B cell (primary cell): Measurements from ENCODE around the gene MTERF2. TPM values are rescaled to one million over a fixed set of nuclear protein-coding genes. Genes with fewer than 3 reads are reported as not detected.

Experiments
- ATAC-seq: fragments of 200-7000 bp; cut with Tn5 transposase; one replicate; pipeline ENCODE4 v1.10.0; 2021; ENCODE audit warnings: low read depth, mild to moderate bottlenecking, moderate number of reproducible peaks, moderate library complexity
- CTCF ChIA-PET: fragments of 350-600 bp; sonication (Branson Sonifier 250); formaldehyde crosslinking; loops from one replicate; lab custom pipeline; 2021; ENCODE audit warnings: antibody characterized with exemption, inconsistent platforms; lab: Charles Lee
- POLR2A ChIA-PET: fragments of 350-600 bp; sonication (Branson Sonifier 250); formaldehyde crosslinking; loops from one replicate; lab custom pipeline; 2021; ENCODE audit warnings: antibody characterized with exemption; lab: Charles Lee
- DNase-seq: peaks from one replicate; pipeline ENCODE4 v3.0.0; 2013
- H2AFZ ChIP-seq: 2 replicates; pipeline ENCODE4 v1.6.1; 2012; ENCODE audit warnings: mild to moderate bottlenecking, low read depth, low read length; ENCODE audit not compliant: insufficient read depth, poor library complexity, severe bottlenecking
- H3K27ac ChIP-seq, 2 donors: 1 replicate in 1 of 2; 2 replicates in 1 of 2; pipeline ENCODE4 v1.5.1; 2012 to 2013; ENCODE audit warnings: low read length in 2 of 2, mild to moderate bottlenecking in 2 of 2, moderate library complexity in 1 of 2
- H3K27me3 ChIP-seq, 4 experiments: fragments of 200-600 bp in 1 of 4; sonication (generic) in 1 of 4; replicated peaks in 1 of 4; 1 replicate in 2 of 4; 2 replicates in 2 of 4; pipeline versions ENCODE4 v1.6.1 to v1.7.0; 2013 to 2016; ENCODE audit warnings: low read length in 3 of 4, mild to moderate bottlenecking in 2 of 4, mixed read lengths in 1 of 4, moderate library complexity in 1 of 4; ENCODE audit not compliant: insufficient read depth in 4 of 4, control insufficient read depth in 3 of 4; ENCODE audit errors: control extremely low read depth in 1 of 4
- H3K36me3 ChIP-seq, 2 experiments: replicated peaks in 1 of 2; 1 replicate in 1 of 2; 2 replicates in 1 of 2; pipeline versions ENCODE4 v1.6.1 to v1.7.1; 2013; ENCODE audit warnings: low read length in 1 of 2; ENCODE audit not compliant: insufficient read depth in 2 of 2, control insufficient read depth in 1 of 2; ENCODE audit errors: control extremely low read depth in 1 of 2, extremely low read depth in 1 of 2
- H3K4me1 ChIP-seq, 2 donors: fragments of 200-600 bp in 1 of 2; sonication (generic) in 1 of 2; 1 replicate in 1 of 2; 2 replicates in 1 of 2; pipeline versions ENCODE4 v1.5.1 to v1.6.1; 2013 to 2017; ENCODE audit warnings: low read length in 2 of 2; ENCODE audit not compliant: control insufficient read depth in 2 of 2, insufficient read depth in 2 of 2
- H3K4me2 ChIP-seq: replicated peaks from 2 replicates; pipeline ENCODE3; 2012; ENCODE audit warnings: mild to moderate bottlenecking, low read depth, low read length; ENCODE audit not compliant: poor library complexity, severe bottlenecking
- H3K4me3 ChIP-seq, 5 experiments: fragments of 200-600 bp in 1 of 5; sonication (generic) in 1 of 5; 1 replicate in 3 of 5; 2 replicates in 2 of 5; pipeline versions ENCODE4 v1.5.1 to v1.7.0; 2011 to 2016; ENCODE audit warnings: low read length in 4 of 5, mild to moderate bottlenecking in 4 of 5, low read depth in 2 of 5, control low read depth in 1 of 5, moderate library complexity in 1 of 5; ENCODE audit not compliant: insufficient read depth in 1 of 5; ENCODE audit errors: control extremely low read depth in 1 of 5, extremely low read depth in 1 of 5
- H3K79me2 ChIP-seq: fragments of 200-600 bp; sonication (generic); one replicate; pipeline ENCODE4 v1.6.0; 2016; ENCODE audit warnings: low read length; ENCODE audit not compliant: control insufficient read depth, insufficient read depth
- H3K9ac ChIP-seq: fragments of 200-600 bp; sonication (generic); 2 replicates; pipeline ENCODE4 v1.6.1; 2017; ENCODE audit warnings: mild to moderate bottlenecking, low read length, moderate library complexity
- H3K9me3 ChIP-seq, 3 donors: one replicate each; pipeline versions ENCODE4 v1.6.1 to v1.7.1; 2013; ENCODE audit warnings: low read length in 2 of 3; ENCODE audit not compliant: control insufficient read depth in 2 of 3, insufficient read depth in 1 of 3; ENCODE audit errors: control extremely low read depth in 1 of 3
- H4K20me1 ChIP-seq: 2 replicates; pipeline ENCODE4 v1.6.0; 2012; ENCODE audit warnings: mild to moderate bottlenecking, low read length; ENCODE audit not compliant: insufficient read depth, control insufficient read depth, poor library complexity, severe bottlenecking
- H3K27ac Mint-ChIP-seq: one replicate; pipeline ENCODE4 v1.8.0; 2021; ENCODE audit warnings: mixed read lengths
- H3K27me3 Mint-ChIP-seq: one replicate; pipeline ENCODE4 v1.8.0; 2021; ENCODE audit warnings: mixed read lengths
- H3K4me1 Mint-ChIP-seq: one replicate; pipeline ENCODE4 v1.8.0; 2021; ENCODE audit warnings: mixed read lengths
- H3K4me3 Mint-ChIP-seq: one replicate; pipeline ENCODE4 v1.8.0; 2021; ENCODE audit warnings: mixed read lengths
- H3K9me3 Mint-ChIP-seq: one replicate; pipeline ENCODE4 v1.8.0; 2022; ENCODE audit warnings: mixed read lengths; ENCODE audit not compliant: insufficient read depth
- EZH2 ChIP-seq: IDR thresholded peaks from 2 replicates; pipeline ENCODE4 v1.6.1; 2012; ENCODE audit warnings: borderline replicate concordance, low read depth, mild to moderate bottlenecking, moderate library complexity, low read length; ENCODE audit not compliant: insufficient read depth, poor library complexity, severe bottlenecking
- WGBS: methylation state at CpG from one replicate; pipeline ENCODE4 v1.1.5; 2013; ENCODE audit warnings: missing lambda C conversion rate; ENCODE audit not compliant: insufficient coverage; 5-methylcytosine and 5-hydroxymethylcytosine counted together
- intact Hi-C: fragments of 100-400 bp; cut with micrococcal nuclease; formaldehyde crosslinking; loops from one replicate; pipeline ENCODE4 v1.10.0; 2022
- polyA plus RNA-seq: library from polyadenylated mRNA; depleted of rRNA; stranded (reverse); fragments of >200 nt; gene quantifications from 2 replicates; pipeline ENCODE4 v1.2.3, GENCODE V29; 2012
- total RNA-seq, 2 donors: library from RNA; stranded (reverse); fragments of 120-200 nt in 1 of 2; gene quantifications; 1 replicate in 1 of 2; 2 replicates in 1 of 2; pipeline versions ENCODE4 v1.2.3 to v1.2.4, GENCODE V29; 2013 to 2022
- TF ChIP-seq, protein P1 (sequence below): fragments of 200-600 bp; IDR thresholded peaks from one replicate; pipeline ENCODE4 v1.8.0; 2022; ENCODE audit warnings: antibody characterized with exemption, mild to moderate bottlenecking

The MTERF2 gene
- total and polyA plus RNA-seq, 2 donors (not counting 1 experiment from before 2014, with no cell fraction given) = 3.7 to 9.4 TPM

DNA sequence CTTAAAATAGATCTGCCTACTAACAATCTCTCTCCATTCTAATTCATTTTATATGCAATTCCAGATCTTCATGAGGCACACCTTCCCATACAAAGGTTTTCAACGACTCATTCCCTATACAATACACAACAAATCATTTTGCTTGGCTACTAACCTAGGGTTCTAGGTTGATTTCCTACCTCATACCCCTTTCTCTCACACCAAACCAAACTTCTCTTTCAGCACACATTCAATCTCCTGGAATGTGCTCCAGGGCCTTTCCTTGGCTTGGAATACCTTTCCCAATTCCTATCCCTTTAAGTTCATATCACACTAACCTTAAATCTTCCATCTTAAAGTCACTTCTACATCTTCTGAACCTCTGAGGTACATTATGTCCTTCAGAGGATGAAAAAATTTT, 38.7 kb upstream of the MTERF2 start:
- DNase-seq = no peak
- H3K9me3 ChIP-seq = no peaks in the 10 kb centered on the region
- no peaks in the 10 kb centered on the region for H3K36me3 ChIP-seq
- H3K4me3 Mint-ChIP-seq = no peak overlapping the region
- H3K4me2 ChIP-seq = no peak overlapping the region
- no peak overlapping the region for H3K9ac ChIP-seq
- H3K4me1 Mint-ChIP-seq = no peaks in the 10 kb centered on the region
- WGBS = 100% methylated on average over 1 of the region's 1 CpG
- TF ChIP-seq, protein P1, sequence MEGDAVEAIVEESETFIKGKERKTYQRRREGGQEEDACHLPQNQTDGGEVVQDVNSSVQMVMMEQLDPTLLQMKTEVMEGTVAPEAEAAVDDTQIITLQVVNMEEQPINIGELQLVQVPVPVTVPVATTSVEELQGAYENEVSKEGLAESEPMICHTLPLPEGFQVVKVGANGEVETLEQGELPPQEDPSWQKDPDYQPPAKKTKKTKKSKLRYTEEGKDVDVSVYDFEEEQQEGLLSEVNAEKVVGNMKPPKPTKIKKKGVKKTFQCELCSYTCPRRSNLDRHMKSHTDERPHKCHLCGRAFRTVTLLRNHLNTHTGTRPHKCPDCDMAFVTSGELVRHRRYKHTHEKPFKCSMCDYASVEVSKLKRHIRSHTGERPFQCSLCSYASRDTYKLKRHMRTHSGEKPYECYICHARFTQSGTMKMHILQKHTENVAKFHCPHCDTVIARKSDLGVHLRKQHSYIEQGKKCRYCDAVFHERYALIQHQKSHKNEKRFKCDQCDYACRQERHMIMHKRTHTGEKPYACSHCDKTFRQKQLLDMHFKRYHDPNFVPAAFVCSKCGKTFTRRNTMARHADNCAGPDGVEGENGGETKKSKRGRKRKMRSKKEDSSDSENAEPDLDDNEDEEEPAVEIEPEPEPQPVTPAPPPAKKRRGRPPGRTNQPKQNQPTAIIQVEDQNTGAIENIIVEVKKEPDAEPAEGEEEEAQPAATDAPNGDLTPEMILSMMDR = no peak
- no peak for TF ChIP-seq EZH2
- H3K79me2 ChIP-seq = no peaks in the 10 kb centered on the region
- H2AFZ ChIP-seq = no peak overlapping the region
- H3K9me3 Mint-ChIP-seq = no peaks in the 10 kb centered on the region
- no peaks in the 10 kb centered on the region for H3K4me1 ChIP-seq
- no peak overlapping the region for H3K4me3 ChIP-seq
- no peaks in the 10 kb centered on the region for H3K27me3 ChIP-seq
- no peaks in the 10 kb centered on the region for H3K27me3 Mint-ChIP-seq
- intact Hi-C loops = no loop called here
- no peak overlapping the region for H3K27ac ChIP-seq
- H4K20me1 ChIP-seq = no peaks in the 10 kb centered on the region
- H3K27ac Mint-ChIP-seq = no peak overlapping the region
- ChIA-PET POLR2A (no interaction called here), CTCF (no interaction called here)
- no peak for ATAC-seq

DNA sequence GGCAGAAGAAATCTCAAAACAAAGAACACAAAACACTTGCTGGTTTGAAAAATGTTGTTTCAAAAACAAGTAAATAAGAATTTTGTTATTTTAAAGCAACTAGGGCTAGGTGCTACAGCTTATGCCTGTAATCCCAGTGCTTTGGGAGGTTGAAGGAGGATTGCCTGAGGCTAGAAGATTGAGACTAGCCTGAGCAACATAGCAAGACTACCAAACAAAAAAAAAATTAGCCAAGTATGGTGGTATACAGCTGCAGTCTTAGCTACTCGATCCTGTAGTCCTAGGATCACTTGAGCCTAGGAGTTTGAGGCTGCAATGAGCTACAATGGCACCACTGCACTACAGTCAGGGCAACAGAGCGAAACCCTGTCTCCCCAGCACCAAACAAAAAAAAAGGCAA, 32.6 kb upstream of the MTERF2 start:
- Histone ChIP-seq H3K36me3 (no peaks in the 10 kb centered on the region), H3K9ac (no peak overlapping the region), H3K4me3 (no peak overlapping the region), H3K4me2 (no peak overlapping the region), H3K4me1 (no peaks in the 10 kb centered on the region), H2AFZ (no peak overlapping the region), H3K79me2 (no peaks in the 10 kb centered on the region), H3K27ac (no peak overlapping the region), H4K20me1 (no peaks in the 10 kb centered on the region), H3K9me3 (no peaks in the 10 kb centered on the region), H3K27me3 (no peaks in the 10 kb centered on the region)
- ChIA-PET POLR2A (no interaction called here), CTCF (no interaction called here)
- H3K27me3 Mint-ChIP-seq = no peaks in the 10 kb centered on the region
- 100% methylated on average over 1 of the region's 2 CpGs for WGBS
- no peak overlapping the region for H3K27ac Mint-ChIP-seq
- no peaks in the 10 kb centered on the region for H3K4me1 Mint-ChIP-seq
- no peaks in the 10 kb centered on the region for H3K9me3 Mint-ChIP-seq
- no peak for TF ChIP-seq EZH2
- TF ChIP-seq, protein P1 = no peak
- intact Hi-C loops = no loop called here
- no peak overlapping the region for H3K4me3 Mint-ChIP-seq
- DNase-seq = no peak
- ATAC-seq = no peak
